HG03342 (cell line): ENCODE measurements around the gene NUPR1.
"Not testable (repeated sequence)": the region's sequence is repeated elsewhere in the genome, so short reads cannot be mapped to it uniquely, and the experiment has no call there.

ENCODE experiments used
- ATAC-seq: cut with Tn5 transposase; IDR thresholded peaks from one replicate; pipeline ENCODE4 v1.9.1; 2021; ENCODE audit warnings: mild to moderate bottlenecking, moderate library complexity; ENCODE audit not compliant: unreplicated experiment

NUPR1 gene

DNA sequence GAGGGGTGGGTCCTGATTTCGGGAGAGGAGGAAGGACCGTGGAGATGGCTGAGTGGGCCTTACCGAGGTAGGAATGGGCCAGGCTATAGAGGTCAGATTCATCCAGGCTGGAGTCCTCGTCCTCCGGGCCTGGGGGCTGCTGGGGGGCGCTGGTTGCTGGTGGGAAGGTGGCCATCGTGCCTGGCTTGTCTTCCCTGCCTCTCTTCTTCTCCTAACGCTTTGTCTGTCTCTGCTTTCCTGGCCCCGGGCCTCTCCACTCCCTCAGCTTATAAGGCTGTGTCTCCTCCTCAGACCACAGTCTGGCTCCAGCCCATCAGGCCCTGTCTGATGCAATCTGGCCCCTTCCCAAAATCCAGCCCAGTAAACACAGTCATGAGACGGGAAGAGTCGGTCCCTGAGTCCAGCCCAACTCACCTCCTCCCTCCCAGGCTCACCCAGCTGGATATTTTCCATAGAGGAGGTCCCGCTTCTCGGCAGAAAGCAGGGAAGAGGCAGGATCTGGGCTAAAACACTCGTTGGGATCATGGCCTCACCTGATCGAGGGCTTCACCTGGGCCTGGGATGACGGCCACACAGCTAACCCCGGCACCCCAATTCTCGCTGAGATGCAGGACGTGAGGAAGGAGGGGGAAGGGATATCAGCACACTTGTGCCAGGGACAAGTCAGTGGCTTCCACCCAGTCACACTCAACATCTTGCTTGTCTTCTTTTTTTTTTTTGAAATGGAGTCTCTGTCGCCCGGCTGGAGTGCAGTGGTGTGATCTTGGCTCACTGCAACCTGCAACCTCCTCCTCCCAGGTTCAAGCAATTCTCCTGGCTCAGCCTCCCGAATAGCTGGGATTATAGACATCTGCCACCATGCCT is at the start of gene NUPR1:
TSS of gene NUPR1 (minus strand) at position 242 of the 864 bp plus-strand sequence. CDS start at position 175, 67 bp downstream.
- no peak for ATAC-seq

GRCh38 chr16:28587386-28587785 is 48.6 kb upstream of the NUPR1 start:
- no peak for ATAC-seq

DNA sequence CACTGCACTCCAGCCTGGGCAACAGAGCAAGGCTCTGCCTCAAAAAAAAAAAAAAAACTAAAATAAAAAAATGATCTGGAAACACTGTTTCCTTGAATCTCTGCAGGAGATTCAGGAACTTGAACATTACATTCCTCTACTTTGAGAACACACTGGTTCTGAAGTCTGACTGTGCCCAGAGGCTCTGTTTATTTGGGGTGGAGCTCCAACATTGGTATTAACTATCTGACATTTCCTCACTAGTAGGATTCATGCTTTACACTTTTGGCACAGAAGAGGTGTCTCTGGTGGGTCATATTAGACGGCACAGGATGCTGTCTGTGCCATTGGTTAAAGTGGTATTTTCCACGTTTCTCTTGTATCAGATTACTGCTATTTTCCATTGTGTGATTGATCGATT is 47.7 kb upstream of the NUPR1 start:
- no peak for ATAC-seq

DNA sequence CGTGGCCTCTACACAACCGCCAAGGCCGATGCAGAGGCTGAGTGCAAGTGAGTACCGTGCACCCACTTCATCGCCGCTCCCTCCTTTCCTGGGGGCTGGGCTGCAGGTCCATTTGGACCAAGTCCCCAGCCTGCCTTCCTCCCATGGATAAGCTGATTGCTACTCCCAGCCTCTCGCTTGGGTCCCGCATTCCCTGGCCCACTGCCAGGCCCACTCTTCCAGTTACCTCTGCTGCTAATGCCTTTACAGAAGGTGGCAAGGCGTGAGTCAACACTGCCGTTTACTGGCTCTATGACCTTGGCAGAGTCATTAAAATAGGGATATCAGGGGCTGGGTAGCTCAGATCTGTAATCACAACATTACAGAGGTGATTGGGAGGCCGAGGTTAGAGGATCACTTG is 46.9 kb upstream of the NUPR1 start:
- ATAC-seq = no peak

GRCh38 chr16:28580726-28581315 is 42.0 kb upstream of the NUPR1 start:
- no peak for ATAC-seq

- no peak for ATAC-seq
These were observed 36.8 kb upstream of the NUPR1 start for GRCh38 chr16:28575446-28576109.

DNA sequence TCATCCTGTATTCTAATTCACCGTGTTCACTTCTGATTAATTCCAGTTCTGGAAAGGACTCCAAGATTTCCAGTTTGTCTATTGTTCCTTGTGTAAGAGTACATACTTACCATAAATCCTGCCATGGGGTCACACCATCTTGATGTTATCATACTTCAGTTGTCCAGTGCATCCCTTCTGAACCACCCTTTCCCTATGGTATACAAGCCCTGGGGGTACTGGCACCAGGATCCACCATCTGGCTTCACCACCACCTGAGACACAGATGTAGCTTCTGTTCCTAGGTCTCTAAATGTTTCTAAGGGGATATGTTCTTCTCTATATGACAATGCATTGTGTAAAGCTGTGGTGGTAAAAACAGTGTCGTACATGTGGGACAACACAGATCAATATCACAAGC is 36.2 kb upstream of the NUPR1 start:
- no peak for ATAC-seq

DNA sequence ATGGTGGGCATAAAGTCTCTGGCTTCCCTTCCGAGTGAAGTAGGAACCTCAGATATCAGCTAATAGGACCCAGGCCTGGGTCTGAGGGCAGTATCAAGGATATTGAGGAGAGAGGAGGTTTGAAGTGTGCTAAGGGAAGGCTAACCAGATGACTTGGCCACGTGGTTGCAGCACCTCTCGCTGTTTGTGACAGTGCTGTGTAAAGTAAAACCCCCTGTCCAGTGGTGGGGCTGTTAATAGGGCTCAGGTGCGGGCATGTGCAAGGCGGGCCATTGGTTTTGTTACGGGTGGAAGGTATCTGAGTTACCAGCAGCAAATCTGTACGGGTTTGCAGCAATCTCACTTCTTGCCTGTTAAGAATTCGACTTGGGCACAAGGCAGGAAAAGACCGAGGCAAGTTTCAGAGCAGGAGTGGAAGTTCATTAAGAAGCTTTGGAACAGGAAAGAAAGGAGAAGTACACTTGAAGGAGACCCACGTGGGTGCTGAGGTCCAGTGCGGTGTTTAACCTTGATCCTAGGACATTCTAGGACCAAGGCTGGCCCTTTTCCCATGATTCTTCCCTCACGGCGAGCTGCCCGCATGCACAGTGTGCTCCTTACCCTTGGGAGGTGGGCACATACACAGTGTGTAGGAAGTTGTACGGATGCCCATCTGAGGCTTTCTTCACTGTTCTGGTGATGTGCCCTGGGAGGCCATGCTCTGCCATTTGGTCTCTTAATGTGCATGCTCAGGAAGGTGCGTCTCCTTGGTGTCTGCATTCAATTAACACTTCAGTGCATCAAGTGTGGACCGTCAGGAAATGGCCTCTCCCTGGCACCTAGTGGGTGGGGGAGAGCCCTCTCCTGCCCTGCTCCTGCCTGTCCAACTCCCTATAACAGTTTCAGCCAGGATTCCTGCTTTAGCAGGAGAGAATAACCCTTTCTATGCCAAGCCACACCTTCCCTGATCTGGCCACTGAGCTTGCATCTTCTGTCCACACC is 35.3 kb upstream of the NUPR1 start:
- ATAC-seq = no peak

GRCh38 chr16:28572696-28573510 is 34.1 kb upstream of the NUPR1 start:
- no peak for ATAC-seq

DNA sequence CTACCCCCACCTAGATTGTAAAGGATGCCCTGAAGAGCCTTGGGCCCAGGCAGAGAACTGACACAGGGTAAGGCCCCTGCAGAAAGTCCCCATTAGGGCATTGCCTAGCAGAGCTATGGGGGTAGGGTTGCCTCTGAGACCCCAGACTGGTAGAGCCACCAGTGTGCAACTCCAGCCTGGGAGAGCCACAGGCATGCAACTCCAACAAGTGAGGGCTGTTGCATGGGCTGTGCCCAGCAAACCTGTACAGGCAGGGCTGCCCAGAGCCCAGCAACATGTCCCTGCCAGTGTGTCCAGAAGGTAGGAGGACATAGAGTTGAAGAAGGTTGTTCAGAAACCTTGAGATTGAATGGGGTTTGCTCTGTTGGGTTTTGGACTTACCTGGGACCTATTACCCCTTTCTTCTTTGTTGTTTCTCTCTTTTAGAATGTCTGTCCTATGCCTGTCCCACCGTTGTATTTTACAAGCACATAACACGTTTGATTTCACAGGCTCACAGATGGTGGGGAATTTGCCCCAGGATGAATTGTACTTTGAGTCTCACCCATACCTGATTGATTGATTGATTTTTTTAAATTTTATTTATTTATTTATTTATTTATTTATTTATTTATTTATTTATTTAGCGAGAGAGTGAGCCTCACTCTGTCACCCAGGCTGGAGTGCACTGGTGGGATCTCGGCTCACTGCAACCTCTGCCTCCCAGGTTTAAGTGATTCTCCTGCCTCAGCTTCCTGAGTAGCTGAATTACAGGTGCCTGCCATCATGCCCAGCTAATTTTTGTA is 31.4 kb upstream of the NUPR1 start:
- ATAC-seq = no peak

- ATAC-seq = no peak
These were observed 30.2 kb upstream of the NUPR1 start for GRCh38 chr16:28569021-28569420.

DNA sequence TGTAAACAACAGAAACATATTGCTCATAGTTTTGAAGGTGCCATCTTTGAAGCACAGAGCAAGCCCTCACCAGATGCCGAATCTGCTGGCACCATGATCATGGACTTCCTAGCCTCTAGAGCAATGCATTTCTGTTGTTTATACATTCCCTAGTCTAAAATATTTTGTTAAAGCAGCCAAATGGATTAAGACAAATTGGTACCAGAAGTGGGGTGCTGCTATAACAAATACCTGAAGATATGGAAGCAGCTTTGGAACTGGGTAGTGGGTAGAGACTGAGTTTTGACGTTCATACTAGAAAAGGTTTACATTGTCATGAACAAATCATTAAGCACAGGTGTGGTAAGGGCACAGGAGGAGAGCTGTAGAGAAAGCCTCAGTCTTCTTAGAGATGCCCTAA is 28.5 kb upstream of the NUPR1 start:
- ATAC-seq = no peak

DNA sequence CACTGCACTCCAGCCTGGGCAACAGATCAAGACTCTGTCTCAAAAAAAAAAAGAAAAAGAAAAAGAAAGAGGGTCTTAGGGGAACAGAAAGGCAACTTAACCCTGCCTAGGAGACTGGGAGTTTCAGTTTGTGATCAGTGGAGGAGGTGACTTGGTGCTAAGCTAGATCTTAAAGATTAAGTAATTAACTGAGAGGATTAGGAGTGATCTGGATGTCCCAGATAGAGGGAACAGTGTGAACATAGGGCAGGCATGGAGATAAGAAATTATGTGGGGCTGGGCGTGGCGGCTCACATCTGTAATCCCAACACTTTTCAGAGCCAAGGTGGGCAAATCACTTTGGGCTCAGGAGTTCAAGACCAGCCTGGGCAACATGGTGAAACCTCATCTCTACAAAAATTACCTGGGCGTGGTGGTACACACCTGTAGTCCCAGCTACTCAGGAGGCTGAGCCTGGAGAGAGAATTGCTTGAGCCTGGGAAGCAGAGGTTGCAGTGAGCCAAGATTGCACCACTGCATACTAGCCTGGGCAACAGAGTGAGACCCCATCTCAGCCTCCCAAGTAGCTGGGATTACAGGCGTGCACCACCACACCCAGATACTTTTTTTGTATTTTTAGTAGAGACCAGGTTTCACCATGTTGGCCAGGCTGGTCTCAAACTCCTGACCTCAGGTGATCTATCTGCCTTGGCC is 27.6 kb upstream of the NUPR1 start:
- ATAC-seq = not testable (repeated sequence)

DNA sequence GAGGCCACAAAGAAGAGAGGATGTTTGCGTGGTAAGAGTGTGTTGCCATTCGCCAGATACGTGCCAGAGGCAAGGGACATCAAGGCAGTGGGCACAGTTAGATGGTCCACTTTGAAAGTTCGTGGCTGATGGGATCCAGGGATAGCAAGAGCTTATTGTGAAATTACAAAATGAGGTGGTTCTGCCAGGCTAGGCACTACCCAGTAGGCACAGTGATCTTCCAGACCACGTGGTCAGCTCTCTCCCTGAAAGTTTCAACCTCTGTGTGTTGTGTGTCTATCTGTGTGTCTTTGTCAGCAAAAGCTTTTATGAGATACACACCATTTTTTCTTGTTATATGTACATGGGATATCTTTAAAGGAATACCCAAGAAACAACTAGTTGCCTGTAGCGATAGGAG is 24.4 kb upstream of the NUPR1 start:
- no peak for ATAC-seq

DNA sequence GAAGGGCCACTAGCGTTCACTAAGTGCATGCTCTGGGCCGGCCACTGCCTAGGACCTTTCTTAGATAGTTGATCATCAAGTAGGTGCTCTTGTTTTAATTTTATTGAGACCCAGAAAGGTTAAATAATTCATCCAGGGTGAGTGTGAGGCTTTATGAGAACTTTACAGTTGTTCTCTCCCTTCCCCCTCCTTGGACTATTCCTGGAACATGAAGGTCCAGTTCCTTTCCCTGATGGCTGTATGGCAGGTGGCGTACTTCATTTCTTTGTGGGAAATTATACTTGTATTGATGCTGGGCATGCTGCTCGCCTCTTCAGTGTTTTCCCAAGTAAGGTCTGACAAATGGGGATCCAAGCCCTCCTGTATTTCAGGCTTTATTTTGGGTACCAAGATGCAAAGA is 23.4 kb upstream of the NUPR1 start:
- no peak for ATAC-seq

GRCh38 chr16:28561557-28562187 is 22.9 kb upstream of the NUPR1 start:
- ATAC-seq = no peak

DNA sequence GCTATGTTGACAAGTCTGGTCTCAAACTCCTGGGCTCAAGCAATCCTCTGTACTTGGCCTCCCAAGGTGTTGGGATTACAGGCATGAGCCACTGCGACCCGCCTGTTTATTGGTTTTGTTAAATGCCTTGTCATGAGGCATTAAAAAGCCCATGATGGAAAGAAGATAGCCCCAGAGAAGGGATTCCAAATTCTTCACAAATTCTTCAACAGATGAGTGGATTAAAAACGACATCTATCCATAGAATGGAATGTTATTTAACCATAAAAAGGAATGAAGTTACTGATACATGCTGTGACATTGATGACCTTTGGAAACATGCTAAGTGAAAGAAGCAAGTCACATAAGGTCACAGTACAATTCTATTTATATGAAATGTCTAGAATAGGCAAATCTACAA is 19.7 kb upstream of the NUPR1 start:
- ATAC-seq = no peak

- ATAC-seq = no peak
These were observed 18.1 kb upstream of the NUPR1 start for GRCh38 chr16:28556914-28557320.
